Endodermal cell (in vitro differentiated cells): Measurements from ENCODE around the gene PDE7B. TPM values are rescaled to one million over a fixed set of nuclear protein-coding genes. Genes with fewer than 3 reads are reported as not detected.

Experiments
- DNase-seq: peaks from one replicate; pipeline ENCODE4 v3.0.0-alpha.2; 2017
- H3K27ac ChIP-seq: 2 replicates; pipeline ENCODE4 v1.5.1; 2013; ENCODE audit warnings: mild to moderate bottlenecking, low read depth, low read length, moderate library complexity
- H3K27me3 ChIP-seq: 2 replicates; pipeline ENCODE4 v1.6.1; 2013; ENCODE audit warnings: mild to moderate bottlenecking, low read length, moderate library complexity; ENCODE audit not compliant: insufficient read depth, control insufficient read depth, poor library complexity, severe bottlenecking
- H3K36me3 ChIP-seq: 2 replicates; pipeline ENCODE4 v1.7.0; 2013; ENCODE audit warnings: mild to moderate bottlenecking, low read length, moderate library complexity; ENCODE audit not compliant: control insufficient read depth, insufficient read depth
- H3K4me1 ChIP-seq: one replicate; pipeline ENCODE4 v1.7.0; 2013; ENCODE audit warnings: low read length; ENCODE audit not compliant: control insufficient read depth, insufficient read depth
- H3K4me3 ChIP-seq: 2 replicates; pipeline ENCODE4 v1.5.1; 2013; ENCODE audit warnings: mild to moderate bottlenecking, low read length, moderate library complexity
- H3K9ac ChIP-seq: 2 replicates; pipeline ENCODE4 v1.6.1; 2013; ENCODE audit warnings: mild to moderate bottlenecking, low read length, moderate library complexity; ENCODE audit not compliant: poor library complexity, severe bottlenecking; ENCODE audit errors: extremely low read depth
- H3K9me3 ChIP-seq: 2 replicates; pipeline ENCODE4 v1.6.1; 2013; ENCODE audit warnings: mild to moderate bottlenecking, low read length, moderate library complexity; ENCODE audit not compliant: control insufficient read depth
- H3K27ac Mint-ChIP-seq: 2 replicates; pipeline ENCODE4 v1.8.0; 2020; ENCODE audit warnings: mixed read lengths
- H3K27me3 Mint-ChIP-seq: 2 replicates; pipeline ENCODE4 v1.8.0; 2021; ENCODE audit warnings: mild to moderate bottlenecking, mixed read lengths; ENCODE audit not compliant: insufficient read depth
- H3K36me3 Mint-ChIP-seq: 2 replicates; pipeline ENCODE4 v1.8.0; 2020; ENCODE audit warnings: low read depth, mixed read lengths
- H3K4me1 Mint-ChIP-seq: 2 replicates; pipeline ENCODE4 v1.8.0; 2020; ENCODE audit warnings: mixed read lengths
- H3K4me3 Mint-ChIP-seq: 2 replicates; pipeline ENCODE4 v1.8.0; 2020; ENCODE audit warnings: mild to moderate bottlenecking, moderate library complexity, mixed read lengths
- H3K9me3 Mint-ChIP-seq: 2 replicates; pipeline ENCODE4 v1.8.0; 2020; ENCODE audit warnings: mild to moderate bottlenecking, mixed read lengths
- WGBS, 2 experiments: methylation state at CpG; one replicate each; pipeline versions ENCODE4 v1.1.5 to v1.1.7; 2013; ENCODE audit warnings: missing lambda C conversion rate in 2 of 2, mixed read lengths in 1 of 2; ENCODE audit not compliant: insufficient coverage in 1 of 2, insufficient read length in 1 of 2; 5-methylcytosine and 5-hydroxymethylcytosine counted together
- total RNA-seq, 2 donors: library from RNA; stranded (reverse); fragmentation: NEBNext Ultra II Directional in 1 of 2; extraction: Animal tissue kit (Norgen Biotek cat#: 25700) in 1 of 2; gene quantifications; 2 replicates in 1 of 2; 3 replicates in 1 of 2; pipeline ENCODE4 v1.2.1, GENCODE V29; 2021
- TF ChIP-seq, protein P1 (sequence below): fragments of 200-600 bp; sonication (generic); conservative IDR thresholded peaks from 2 replicates; pipeline ENCODE4 v1.5.0; 2021; ENCODE audit warnings: antibody characterized with exemption, mild to moderate bottlenecking

The PDE7B gene
- total RNA-seq, 2 donors from 2014 or later = 0.26 TPM; not detected in 1

- H3K36me3 ChIP-seq = no peaks in the 10 kb centered on the region
- H3K36me3 Mint-ChIP-seq = no peaks in the 10 kb centered on the region
- no peak overlapping the region for H3K4me3 Mint-ChIP-seq
- no peaks in the 10 kb centered on the region for H3K4me1 Mint-ChIP-seq
- no peak overlapping the region for H3K4me3 ChIP-seq
- H3K9ac ChIP-seq = no peak overlapping the region
- no peak overlapping the region for H3K27ac Mint-ChIP-seq
- H3K9me3 Mint-ChIP-seq = no peaks in the 10 kb centered on the region
- H3K27ac ChIP-seq = no peak overlapping the region
- no peaks in the 10 kb centered on the region for H3K27me3 ChIP-seq
- TF ChIP-seq, protein P1, sequence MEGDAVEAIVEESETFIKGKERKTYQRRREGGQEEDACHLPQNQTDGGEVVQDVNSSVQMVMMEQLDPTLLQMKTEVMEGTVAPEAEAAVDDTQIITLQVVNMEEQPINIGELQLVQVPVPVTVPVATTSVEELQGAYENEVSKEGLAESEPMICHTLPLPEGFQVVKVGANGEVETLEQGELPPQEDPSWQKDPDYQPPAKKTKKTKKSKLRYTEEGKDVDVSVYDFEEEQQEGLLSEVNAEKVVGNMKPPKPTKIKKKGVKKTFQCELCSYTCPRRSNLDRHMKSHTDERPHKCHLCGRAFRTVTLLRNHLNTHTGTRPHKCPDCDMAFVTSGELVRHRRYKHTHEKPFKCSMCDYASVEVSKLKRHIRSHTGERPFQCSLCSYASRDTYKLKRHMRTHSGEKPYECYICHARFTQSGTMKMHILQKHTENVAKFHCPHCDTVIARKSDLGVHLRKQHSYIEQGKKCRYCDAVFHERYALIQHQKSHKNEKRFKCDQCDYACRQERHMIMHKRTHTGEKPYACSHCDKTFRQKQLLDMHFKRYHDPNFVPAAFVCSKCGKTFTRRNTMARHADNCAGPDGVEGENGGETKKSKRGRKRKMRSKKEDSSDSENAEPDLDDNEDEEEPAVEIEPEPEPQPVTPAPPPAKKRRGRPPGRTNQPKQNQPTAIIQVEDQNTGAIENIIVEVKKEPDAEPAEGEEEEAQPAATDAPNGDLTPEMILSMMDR = no peak
- no peaks in the 10 kb centered on the region for H3K27me3 Mint-ChIP-seq
- DNase-seq = no peak
- H3K4me1 ChIP-seq = no peaks in the 10 kb centered on the region
- no peaks in the 10 kb centered on the region for H3K9me3 ChIP-seq
Measured at GRCh38 chr6:136083540-136083939, 232.0 kb downstream of the PDE7B start.

DNA sequence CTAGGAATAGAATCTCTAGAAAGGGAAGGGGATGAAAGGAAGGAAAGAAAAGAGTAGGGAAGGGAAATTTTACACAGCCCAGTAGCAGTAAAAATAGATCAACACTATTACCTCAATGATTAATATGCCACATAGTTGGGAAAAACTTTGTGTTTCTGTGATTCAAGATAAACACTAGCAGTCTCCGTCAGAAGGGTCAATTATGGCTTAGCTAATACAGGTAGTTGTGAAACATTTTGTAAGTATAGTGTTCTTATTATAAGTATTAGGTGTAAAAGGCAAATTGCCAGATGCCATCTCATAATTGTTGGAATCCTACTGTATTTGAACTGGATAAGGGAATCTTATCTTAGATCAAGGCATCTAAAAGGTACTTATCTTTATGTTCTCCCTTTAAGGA lies 232.9 kb downstream of the PDE7B start:
- WGBS, 2 experiments = 95 to 100% methylated on average over 1 of the region's 1 CpG
- TF ChIP-seq, protein P1 = no peak
- Histone ChIP-seq H3K27me3 (no peaks in the 10 kb centered on the region), H3K9me3 (no peaks in the 10 kb centered on the region), H3K4me1 (no peaks in the 10 kb centered on the region), H3K27ac (no peak overlapping the region), H3K9ac (no peak overlapping the region), H3K36me3 (no peaks in the 10 kb centered on the region), H3K4me3 (no peak overlapping the region)
- Mint-ChIP-seq H3K4me1 (no peaks in the 10 kb centered on the region), H3K36me3 (no peaks in the 10 kb centered on the region), H3K4me3 (no peak overlapping the region), H3K9me3 (no peaks in the 10 kb centered on the region), H3K27ac (no peak overlapping the region), H3K27me3 (no peaks in the 10 kb centered on the region)
- DNase-seq = no peak

DNA sequence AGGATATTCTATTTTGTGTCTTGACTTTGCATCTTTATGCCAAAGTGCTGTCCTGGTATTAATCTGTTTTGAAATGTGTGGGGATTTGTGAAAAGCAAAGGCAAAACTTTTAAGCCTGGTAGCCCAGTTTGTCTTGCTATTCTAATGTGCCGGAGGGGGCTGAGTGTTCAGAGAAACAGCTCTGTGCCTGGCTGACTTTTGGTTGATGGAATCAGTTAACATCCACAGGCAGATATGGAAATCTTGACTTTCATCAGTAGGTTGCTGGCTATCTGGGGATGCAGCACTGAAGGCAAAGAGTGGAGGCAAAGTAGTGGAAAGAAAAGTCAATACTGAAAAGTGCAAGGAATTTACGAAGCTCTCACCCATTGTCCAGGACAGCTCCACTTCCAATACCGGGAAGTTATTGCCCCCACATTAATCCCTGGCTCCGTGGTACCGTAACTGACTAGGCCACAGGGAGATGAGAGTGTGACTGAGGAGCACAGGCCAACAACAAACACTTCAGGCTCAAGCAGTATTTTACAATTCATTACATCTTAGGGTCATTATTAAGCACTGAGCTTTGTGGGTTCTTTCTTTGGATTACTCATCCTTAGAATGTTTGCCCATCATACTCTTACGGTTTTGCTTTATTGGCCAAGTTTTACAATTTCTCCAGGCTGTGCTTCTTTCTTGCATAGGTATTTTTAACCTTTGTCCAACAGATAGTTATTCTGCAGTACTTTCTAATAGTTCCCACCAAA lies 234.0 kb downstream of the PDE7B start:
- Histone ChIP-seq H3K4me3 (no peak overlapping the region), H3K36me3 (no peaks in the 10 kb centered on the region), H3K9me3 (no peaks in the 10 kb centered on the region), H3K27ac (no peak overlapping the region), H3K4me1 (no peaks in the 10 kb centered on the region), H3K27me3 (no peaks in the 10 kb centered on the region), H3K9ac (no peak overlapping the region)
- H3K9me3 Mint-ChIP-seq = no peaks in the 10 kb centered on the region
- WGBS, 2 experiments = 92 to 95% methylated on average over 3 to 6 of the region's 6 CpGs
- no peaks in the 10 kb centered on the region for H3K36me3 Mint-ChIP-seq
- no peak for DNase-seq
- TF ChIP-seq, protein P1 = no peak
- H3K4me3 Mint-ChIP-seq = no peak overlapping the region
- H3K27ac Mint-ChIP-seq = no peak overlapping the region
- no peaks in the 10 kb centered on the region for H3K4me1 Mint-ChIP-seq
- no peaks in the 10 kb centered on the region for H3K27me3 Mint-ChIP-seq
